Astrocyte of the cerebellum (primary cell): ENCODE results near the gene PRDM12.
A peak's percentile ranks its signal among the peaks of the same experiment; 100 is the strongest.

Source experiments
- DNase-seq: peaks from one replicate; pipeline ENCODE4 v3.0.0-alpha.2; 2011; ENCODE audit warnings: low read depth
- H3K4me3 ChIP-seq: 2 replicates; pipeline ENCODE4 v1.5.1; 2011; ENCODE audit warnings: mild to moderate bottlenecking, low read depth, low read length, moderate library complexity
- in situ Hi-C: cut with HindIII; loops from 2 replicates; pipeline ENCODE4 v1.10.0; 2017; ENCODE audit warnings: low sequenced_read_pairs
- TF ChIP-seq, protein P1 (sequence below): IDR thresholded peaks from 2 replicates; pipeline ENCODE4 v1.5.1; 2012; ENCODE audit warnings: low read length, low read depth, moderate library complexity, mild to moderate bottlenecking; ENCODE audit errors: missing control alignments

The PRDM12 gene

DNA sequence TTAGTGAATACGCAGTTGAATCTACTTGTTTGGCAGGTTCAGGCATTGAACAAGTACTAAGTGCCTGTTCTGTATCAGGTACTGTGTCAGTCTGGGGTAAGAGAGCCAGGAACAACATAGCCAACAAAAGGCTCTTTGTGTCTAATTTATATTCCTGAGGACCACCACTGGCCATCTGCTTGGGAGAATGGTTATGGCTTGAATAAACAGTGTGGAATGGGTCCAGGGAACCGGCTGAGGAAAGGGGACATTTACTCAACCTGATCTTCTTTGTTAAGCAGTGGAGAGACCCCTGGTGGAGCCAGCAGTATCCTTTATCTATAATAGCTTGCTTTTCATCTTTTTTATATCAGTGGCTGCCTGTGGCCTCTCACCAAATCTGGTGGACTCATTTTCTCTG, 67.7 kb downstream of the PRDM12 start:
- H3K4me3 ChIP-seq: no peak overlapping the region
- peak; percentile 24 for DNase-seq
- TF ChIP-seq, protein P1, sequence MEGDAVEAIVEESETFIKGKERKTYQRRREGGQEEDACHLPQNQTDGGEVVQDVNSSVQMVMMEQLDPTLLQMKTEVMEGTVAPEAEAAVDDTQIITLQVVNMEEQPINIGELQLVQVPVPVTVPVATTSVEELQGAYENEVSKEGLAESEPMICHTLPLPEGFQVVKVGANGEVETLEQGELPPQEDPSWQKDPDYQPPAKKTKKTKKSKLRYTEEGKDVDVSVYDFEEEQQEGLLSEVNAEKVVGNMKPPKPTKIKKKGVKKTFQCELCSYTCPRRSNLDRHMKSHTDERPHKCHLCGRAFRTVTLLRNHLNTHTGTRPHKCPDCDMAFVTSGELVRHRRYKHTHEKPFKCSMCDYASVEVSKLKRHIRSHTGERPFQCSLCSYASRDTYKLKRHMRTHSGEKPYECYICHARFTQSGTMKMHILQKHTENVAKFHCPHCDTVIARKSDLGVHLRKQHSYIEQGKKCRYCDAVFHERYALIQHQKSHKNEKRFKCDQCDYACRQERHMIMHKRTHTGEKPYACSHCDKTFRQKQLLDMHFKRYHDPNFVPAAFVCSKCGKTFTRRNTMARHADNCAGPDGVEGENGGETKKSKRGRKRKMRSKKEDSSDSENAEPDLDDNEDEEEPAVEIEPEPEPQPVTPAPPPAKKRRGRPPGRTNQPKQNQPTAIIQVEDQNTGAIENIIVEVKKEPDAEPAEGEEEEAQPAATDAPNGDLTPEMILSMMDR: peak; percentile 26
- in situ Hi-C loops: loop anchor here (10.0 kb wide), 1 partner anchor 123 kb away; no protein-coding TSS in a partner anchor
